Epidermal melanocyte (primary cell): ENCODE results near the gene ACSS1.

ENCODE experiments used
- DNase-seq: peaks from one replicate; pipeline ENCODE4 v3.0.0; 2011; ENCODE audit warnings: low spot score; ENCODE audit not compliant: insufficient read length

ACSS1 gene

DNA sequence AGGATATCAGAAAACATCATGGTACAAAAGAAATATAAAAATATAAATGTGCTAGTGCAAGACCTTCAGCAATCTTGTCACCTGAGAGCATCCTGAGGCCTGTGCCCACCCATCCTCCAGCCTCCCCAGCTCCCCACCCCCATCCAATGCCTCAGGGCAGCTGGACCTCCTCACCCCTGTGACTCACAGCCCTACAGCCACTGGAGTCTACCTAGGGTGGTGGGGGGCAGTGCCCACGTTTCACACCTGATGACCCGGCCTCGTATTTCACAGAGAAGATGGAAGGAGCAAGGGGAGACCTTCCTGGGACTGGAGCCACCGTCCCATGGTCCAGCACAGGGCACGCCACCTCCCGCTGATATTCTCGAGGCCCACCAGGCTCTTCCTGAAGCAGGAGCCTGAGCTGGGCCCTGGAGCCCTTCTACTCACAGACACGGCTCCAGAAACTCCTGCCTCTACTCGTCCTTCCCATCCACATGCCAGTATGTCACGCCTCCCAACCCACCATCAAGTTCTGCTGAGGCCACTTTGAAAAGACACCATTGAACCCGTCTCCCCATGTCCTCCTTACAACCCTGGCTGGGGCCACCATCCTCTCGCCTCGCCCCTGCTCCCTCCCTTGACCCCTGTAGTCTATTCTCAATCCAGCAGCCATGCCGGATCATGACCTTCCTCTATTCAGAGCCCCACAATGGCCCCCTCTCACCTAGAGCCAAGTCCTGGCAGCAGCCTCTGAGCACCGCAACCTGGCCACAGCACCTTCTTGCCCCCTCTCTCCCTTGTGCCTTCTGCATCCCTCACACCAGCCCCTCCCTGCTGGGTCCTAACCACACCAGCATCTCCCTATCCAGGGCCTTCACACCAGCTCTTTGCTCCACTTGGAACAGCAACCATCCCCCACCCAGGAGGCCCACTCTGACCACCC is 78.6 kb downstream of the ACSS1 start:
- no peak for DNase-seq

GRCh38 chr20:24978513-24978912 is 79.4 kb downstream of the ACSS1 start:
- no peak for DNase-seq

- no peak for DNase-seq
These were observed 80.1 kb downstream of the ACSS1 start for GRCh38 chr20:24977797-24978196.

GRCh38 chr20:24977336-24977735 is 80.6 kb downstream of the ACSS1 start:
- no peak for DNase-seq

DNA sequence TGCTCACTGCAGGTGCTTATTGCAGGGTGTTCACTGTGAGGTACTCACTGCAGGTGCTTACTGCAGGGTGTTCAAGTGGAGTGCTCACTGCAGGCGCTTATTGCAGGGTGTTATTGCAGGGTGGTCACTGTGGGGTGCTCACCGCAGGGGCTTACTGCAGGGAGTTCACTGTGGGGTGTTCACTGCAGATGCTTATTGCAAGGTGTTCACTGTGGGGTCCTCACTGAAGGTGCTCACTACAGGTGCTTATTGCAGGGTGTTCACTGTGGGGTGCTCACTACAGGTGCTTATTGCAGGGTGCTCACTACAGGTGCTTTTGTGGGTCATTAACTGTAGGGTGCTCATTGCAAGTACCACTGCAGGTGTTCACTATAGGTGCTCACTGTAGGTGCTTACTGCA is 85.6 kb downstream of the ACSS1 start:
- DNase-seq, result no peak

DNA sequence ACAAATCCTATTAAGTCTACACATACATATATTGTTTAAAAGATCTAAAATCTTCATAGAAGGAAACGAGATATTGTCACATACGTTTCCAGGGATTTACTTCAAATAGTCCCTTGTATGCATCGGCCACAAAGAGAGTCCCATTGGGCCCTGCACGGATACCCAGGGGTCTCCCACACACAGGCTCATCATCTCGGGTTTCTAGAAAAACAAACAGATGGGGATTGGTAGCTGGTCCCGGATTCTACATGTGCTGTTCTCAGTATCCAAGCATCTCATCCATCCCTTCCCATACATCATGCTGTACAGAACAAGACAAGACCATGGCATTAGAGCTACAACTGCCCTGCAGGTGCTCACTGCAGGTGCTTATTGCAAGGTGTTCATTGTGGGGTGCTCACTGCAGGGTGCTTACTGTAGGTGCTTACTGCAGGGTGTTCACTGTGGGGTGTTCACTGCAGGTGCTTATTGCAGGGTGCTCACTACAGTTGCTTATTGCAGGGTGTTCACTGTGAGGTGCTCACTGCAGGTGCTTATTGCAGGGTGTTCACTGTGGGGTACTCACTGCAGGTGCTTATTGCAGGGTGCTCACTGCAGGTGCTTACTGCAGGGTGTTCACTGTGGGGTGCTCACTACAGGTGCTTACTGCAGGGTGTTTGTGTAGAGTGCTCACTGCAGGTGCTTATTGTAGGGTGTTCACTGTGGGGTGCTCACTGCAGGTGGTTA is 86.4 kb downstream of the ACSS1 start:
- no peak for DNase-seq

DNA sequence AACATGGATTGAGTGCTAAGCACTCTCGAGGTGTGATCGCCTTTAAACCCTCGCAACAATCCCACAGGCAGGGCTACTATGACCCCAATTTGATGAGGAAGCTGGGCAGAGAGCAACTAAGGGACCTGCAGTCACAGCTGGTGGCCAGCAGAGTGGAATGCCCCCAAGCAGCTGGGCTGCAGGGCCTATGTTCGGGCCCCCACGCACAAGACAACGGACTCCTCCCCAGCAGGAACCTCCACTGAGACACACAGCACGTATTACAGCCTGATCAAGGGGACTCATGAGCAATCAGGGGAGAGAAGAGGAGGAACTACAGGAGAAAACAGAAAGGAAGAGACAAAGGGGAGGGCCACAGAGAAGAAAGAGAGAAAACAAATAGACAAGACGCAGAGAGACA is 87.2 kb downstream of the ACSS1 start:
- no peak for DNase-seq

GRCh38 chr20:24970030-24970553 is 87.8 kb downstream of the ACSS1 start:
- no peak for DNase-seq

DNA sequence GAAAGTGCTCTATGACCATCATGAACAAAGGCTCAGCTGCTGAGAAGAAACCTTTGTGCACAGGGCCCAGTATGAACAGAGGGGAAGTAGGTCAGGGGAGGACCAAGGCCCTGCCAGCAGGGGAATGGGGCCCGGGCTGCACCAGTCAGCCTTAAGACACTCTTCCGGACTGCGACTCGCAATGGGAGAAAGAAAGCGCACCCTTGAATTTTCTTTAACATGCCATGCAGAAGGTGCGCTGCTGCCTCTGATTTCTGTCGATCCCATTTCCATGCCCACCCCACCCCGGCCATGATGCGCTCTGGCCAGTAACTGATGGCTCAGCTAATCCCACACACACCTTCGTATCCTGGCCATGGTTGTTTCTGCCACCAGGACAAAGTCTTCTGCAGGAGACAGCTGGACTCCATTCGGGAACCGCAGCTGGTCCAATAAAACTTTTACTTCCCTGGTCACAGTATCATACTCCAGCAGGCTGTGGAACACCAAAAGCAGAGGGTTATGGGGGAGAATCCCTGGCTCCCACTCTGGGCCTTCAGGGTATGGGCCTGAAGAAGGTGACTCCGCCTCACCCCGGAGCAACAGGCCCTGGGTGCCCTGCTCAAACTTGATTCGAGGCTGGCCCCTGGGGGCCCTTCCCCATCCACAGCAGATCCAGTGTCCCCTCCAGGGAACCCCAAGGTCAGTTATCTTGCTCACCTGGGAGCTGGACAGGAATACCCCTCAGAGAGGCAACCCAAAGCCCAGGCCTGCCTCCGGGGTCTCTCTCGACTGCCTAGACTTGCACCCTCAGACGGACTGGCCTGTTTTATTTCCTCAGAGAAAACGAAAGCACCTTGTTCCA is 88.5 kb downstream of the ACSS1 start:
- DNase-seq, result no peak

- DNase-seq, result no peak
These were observed 89.6 kb downstream of the ACSS1 start for GRCh38 chr20:24968278-24968800.

DNA sequence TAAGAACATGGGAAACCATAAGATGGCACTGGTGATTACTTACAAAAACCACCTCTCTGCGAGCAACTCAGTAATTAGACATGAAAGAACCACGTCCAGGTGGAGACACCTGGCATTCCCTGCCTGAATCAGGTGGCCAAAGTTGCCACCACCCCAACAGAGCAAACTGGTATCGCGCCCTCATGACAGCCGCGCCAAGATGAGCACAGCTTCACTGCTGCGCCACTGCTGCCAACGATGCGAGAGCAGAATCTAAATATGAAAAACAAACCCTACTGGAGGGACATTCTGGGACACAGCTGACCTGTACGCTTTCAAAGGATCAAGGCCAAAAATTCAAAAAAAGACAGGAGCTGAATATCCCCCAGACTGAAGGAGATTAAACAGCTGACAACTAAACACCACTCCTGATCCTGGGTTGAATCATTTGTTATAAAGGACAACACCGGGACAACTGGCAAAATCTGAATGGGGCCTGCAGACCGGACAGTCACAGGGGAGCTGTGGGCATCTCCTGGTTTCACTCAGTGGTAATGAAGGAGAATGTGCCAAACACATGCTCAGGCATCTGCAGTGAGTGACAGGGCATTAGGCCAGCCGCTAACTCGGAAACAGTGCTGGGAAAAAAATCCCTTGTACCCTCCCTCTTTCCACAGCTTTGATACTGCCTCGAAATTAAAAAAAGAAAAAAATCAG is 91.5 kb downstream of the ACSS1 start:
- no peak for DNase-seq

GRCh38 chr20:24965065-24965919 is 92.6 kb downstream of the ACSS1 start:
- no peak for DNase-seq

DNA sequence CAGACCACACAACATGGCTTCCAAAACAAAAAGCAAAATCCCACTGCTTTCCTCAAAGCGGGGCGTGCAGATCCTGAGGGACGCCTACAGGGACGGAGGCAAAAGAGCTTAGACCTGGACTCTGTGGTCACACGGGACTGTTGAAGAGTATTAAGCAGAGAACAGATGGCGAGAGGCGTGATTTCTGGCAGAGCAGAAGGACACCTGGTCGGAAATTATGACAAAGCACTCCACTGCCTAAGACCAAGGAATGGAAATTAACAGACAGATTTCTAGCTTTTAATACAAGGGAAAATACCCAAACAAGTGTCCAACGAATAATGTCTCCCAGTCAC is 93.5 kb downstream of the ACSS1 start:
- DNase-seq, result no peak

GRCh38 chr20:24963672-24964505 is 94.0 kb downstream of the ACSS1 start:
- no peak for DNase-seq

DNA sequence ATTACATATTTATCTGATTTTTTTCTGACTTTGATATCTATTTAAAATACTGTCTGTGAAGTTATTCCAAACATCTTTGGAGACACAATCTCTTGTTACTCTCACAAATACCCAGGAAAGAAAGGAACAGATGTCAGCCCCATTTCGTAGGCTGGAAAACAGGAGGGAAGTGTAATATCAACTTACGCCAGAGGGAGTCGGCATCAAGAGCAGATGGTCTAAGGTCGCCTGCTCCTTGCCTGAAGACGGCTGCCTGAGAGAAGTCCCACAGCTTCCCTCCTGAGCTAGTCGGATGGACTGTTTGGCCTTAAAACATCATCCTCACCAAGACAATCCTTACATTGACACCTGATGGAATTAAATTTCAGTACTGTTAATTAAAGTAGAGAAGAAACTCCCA is 95.4 kb downstream of the ACSS1 start:
- DNase-seq, result no peak

DNA sequence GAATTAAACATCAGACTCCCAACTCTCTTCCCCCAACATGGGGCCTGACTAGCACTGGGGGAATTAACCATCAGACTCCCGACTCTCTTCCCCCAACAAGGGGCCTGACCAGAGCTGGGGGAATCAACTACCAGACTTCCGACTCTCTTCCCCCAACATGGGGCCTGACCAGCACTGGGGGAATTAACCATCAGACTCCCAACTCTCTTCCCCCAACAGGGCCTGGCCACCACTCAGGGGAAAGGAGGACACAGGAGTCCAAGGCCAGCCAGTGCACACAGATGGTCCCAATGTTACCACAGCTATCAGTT is 95.8 kb downstream of the ACSS1 start:
- DNase-seq, result no peak

DNA sequence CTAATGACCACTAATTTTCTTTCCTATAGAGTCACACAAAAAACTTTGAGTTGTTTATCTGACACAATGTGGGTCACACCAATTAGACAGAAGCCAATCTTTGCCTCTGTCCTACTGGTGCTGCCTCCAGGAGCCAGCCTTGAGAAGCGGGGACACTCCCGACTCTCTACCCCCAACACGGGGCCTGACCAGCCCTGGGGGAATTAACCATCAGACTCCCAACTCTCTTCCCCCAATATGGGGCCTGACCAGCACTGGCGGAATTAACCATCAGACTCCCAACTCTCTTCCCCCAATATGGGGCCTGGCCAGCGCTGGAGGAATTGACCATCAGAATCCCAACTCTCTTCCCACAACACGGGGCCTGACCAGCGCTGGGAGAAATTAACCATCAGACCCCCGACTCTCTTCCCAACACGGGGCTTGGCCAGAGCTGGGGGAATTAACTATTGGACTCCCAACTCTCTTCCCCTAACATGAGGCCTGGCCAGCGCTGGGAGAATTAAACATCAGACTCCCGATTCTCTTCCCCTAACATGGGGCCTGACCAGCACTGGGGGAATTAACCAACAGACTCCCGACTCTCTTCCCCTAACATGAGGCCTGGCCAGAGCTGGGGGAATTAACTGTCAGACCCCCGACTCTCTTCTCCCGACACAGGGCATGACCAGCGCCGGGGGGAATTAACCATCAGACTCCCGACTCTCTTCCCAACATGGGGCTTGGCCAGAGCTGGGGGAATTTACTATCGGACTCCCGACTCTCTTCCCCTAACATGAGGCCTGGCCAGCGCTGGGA is 96.4 kb downstream of the ACSS1 start:
- no peak for DNase-seq

GRCh38 chr20:24960861-24961260 is 97.1 kb downstream of the ACSS1 start:
- no peak for DNase-seq
